ENCODE measurements around the gene RNF113B.

The RNF113B gene

DNA sequence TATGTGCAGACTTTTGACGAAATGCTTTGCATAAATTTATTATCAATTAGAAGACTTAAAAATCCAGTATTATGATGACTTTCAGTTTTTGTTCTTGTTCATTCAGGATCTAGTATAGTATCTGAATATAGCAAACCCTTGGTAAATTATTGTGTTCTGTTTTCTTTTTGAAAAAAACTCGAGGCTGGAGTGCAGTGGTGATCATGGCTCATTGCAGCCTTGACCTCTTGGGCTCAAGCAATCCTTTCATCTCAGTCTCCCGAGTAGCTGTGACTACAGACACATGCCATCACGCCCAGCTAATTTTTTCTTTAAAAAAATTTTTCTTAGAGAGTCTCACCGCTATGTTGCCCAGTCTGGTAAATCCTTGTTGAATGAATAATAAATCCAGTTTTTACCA is 29.5 kb downstream of the RNF113B start:
- H2BK15ac ChIP-seq (ENCODE audit: low read depth, poor library complexity, severe bottlenecking) = no peak overlapping the region
- H3K79me1 ChIP-seq (replicated peaks; ENCODE audit: low read length, poor library complexity, severe bottlenecking) = no peaks in the 10 kb centered on the region

DNA sequence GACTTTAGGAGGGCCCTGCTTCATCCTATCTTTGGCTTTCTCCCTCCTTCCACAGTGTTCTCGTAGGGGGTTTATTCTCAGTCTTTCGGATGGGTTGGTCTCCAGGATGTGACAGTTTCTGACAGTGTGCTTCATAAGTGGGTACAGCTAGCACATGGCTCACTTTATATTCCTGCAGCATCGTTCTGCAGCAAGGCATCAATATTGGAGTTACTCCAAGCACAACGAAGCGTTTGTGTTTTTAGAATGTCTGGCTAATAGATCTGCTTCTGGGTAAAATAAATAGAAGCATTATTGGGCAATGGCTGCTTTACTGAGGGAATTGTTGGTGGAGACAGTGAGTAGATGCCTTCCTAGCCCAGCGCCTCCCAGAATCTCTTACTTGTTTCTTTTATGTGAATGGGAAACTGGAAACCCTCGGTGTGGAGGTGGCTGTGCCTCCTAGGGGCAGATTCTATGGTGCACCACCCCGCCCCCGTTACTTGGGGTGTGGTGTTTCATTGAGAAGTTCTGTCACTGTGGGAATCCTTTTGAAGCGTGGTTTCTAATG is 32.2 kb downstream of the RNF113B start:
- WGBS = 7% methylated on average over 9 of the region's 10 CpGs
- Histone ChIP-seq H4K91ac (ENCODE audit: low read length) (no peak overlapping the region), H2AFZ (ENCODE audit: low read depth, low read length) (no peak overlapping the region), H3K4ac (ENCODE audit: low read depth in 1 of 2, low read length in 2 of 2) (no peak overlapping the region), H3K18ac (ENCODE audit: low read depth in 1 of 2, low read length in 2 of 2) (peak overlapping the region in 1 of 2 experiments; percentile 21), H3K4me2 (ENCODE audit: low read length, poor library complexity, severe bottlenecking) (peak overlapping the region; percentile 55), H3K79me1 (replicated peaks; ENCODE audit: low read length, poor library complexity, severe bottlenecking) (peaks cover 2% of the 10 kb centered on the region), H2BK120ac (ENCODE audit: low read depth, low read length) (no peak overlapping the region), H2AK5ac (ENCODE audit: low read length, severe bottlenecking) (no peak overlapping the region), H3K4me3 (ENCODE audit: insufficient read depth in 1 of 2, low read depth in 1 of 2, low read length in 2 of 2) (peak overlapping the region in 1 of 2 experiments; percentile 91), H3K9ac (ENCODE audit: low read length) (peak overlapping the region; percentile 91), H3K9me3 (ENCODE audit: control insufficient read depth, low read length) (no peaks in the 10 kb centered on the region), H2BK5ac (ENCODE audit: low read depth, low read length, poor library complexity, severe bottlenecking) (no peak overlapping the region), H3K4me1 (ENCODE audit: control insufficient read depth, insufficient read depth, low read depth, low read length) (peaks cover 18% of the 10 kb centered on the region), H3K14ac (ENCODE audit: low read length in 2 of 2) (no peak overlapping the region), H2BK12ac (ENCODE audit: low read length in 2 of 2) (no peak overlapping the region), H3K27ac (ENCODE audit: low read length, poor library complexity, severe bottlenecking) (no peak overlapping the region), H3K36me3 (ENCODE audit: control insufficient read depth in 1 of 2, insufficient read depth in 2 of 2, low read depth in 1 of 2, low read length in 2 of 2) (no peaks in the 10 kb centered on the region), H3K23ac (ENCODE audit: low read length in 2 of 2) (no peak overlapping the region), H2BK15ac (ENCODE audit: low read depth, poor library complexity, severe bottlenecking) (no peak overlapping the region), H3K27me3 (ENCODE audit: control insufficient read depth in 1 of 2, insufficient read depth in 1 of 2, low read length in 2 of 2) (no peaks in the 10 kb centered on the region), H4K8ac (ENCODE audit: low read length) (no peak overlapping the region)
- DNase-seq = peak; percentile 80

More for the DNA sequence above, 29.5 kb downstream of the RNF113B start:
- Histone ChIP-seq H3K4me1 (ENCODE audit: control insufficient read depth, insufficient read depth, low read depth, low read length) (peaks cover 9% of the 10 kb centered on the region), H3K14ac (ENCODE audit: low read length in 2 of 2) (no peak overlapping the region), H3K23ac (ENCODE audit: low read length in 2 of 2) (no peak overlapping the region), H4K8ac (ENCODE audit: low read length) (no peak overlapping the region), H3K36me3 (ENCODE audit: control insufficient read depth in 1 of 2, insufficient read depth in 2 of 2, low read depth in 1 of 2, low read length in 2 of 2) (no peaks in the 10 kb centered on the region), H2AK5ac (ENCODE audit: low read length, severe bottlenecking) (no peak overlapping the region), H3K9me3 (ENCODE audit: control insufficient read depth, low read length) (no peaks in the 10 kb centered on the region), H2BK120ac (ENCODE audit: low read depth, low read length) (no peak overlapping the region), H3K27me3 (ENCODE audit: control insufficient read depth in 1 of 2, insufficient read depth in 1 of 2, low read length in 2 of 2) (no peaks in the 10 kb centered on the region), H2BK12ac (ENCODE audit: low read length in 2 of 2) (no peak overlapping the region), H3K4ac (ENCODE audit: low read depth in 1 of 2, low read length in 2 of 2) (no peak overlapping the region), H4K91ac (ENCODE audit: low read length) (no peak overlapping the region), H2AFZ (ENCODE audit: low read depth, low read length) (no peak overlapping the region), H3K4me2 (ENCODE audit: low read length, poor library complexity, severe bottlenecking) (no peak overlapping the region), H2BK5ac (ENCODE audit: low read depth, low read length, poor library complexity, severe bottlenecking) (no peak overlapping the region), H3K9ac (ENCODE audit: low read length) (no peak overlapping the region), H3K4me3 (ENCODE audit: insufficient read depth in 1 of 2, low read depth in 1 of 2, low read length in 2 of 2) (no peak overlapping the region), H3K27ac (ENCODE audit: low read length, poor library complexity, severe bottlenecking) (no peak overlapping the region), H3K18ac (ENCODE audit: low read depth in 1 of 2, low read length in 2 of 2) (no peak overlapping the region)
- peak; percentile 46 for DNase-seq
- WGBS = 27% methylated on average over 3 of the region's 5 CpGs

DNA sequence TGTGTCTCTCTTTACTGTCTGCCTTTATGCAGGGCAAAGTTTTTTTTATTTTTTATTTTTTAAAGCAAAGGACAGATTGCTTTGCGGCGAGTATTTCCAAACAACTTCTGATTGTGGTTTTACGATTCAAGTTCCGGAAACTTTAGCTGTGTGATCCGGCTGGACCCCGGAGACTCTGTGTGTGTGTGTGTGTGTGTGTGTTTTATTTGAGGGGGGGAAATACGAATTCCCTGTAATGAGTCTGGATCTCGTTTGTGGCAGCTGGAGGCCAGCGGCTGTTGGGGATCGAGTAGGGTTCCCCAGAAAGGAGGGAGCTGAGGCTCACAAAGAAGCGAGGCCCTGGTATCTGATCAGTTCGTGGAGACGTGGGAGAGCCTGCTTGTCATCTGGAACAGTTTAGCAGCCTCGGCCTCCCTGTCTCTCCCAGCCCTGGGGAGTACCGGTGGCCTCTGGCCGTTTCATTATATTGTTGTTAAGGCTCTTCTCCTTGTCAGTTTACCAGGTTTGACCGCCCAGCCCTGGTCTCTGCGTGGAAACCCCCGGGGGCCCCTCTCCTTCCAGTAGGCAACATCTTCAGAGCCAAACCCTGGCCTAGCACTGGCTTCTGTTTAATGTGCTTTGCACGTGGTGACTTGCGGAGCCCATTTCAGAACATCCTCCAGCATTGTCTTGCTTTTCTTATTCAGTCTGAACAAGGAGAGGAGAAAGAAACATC is 32.9 kb downstream of the RNF113B start:
- Histone ChIP-seq H2BK15ac (ENCODE audit: low read depth, poor library complexity, severe bottlenecking) (no peak overlapping the region), H3K36me3 (ENCODE audit: control insufficient read depth in 1 of 2, insufficient read depth in 2 of 2, low read depth in 1 of 2, low read length in 2 of 2) (no peaks in the 10 kb centered on the region), H3K4me1 (ENCODE audit: control insufficient read depth, insufficient read depth, low read depth, low read length) (peaks cover 18% of the 10 kb centered on the region), H3K27ac (ENCODE audit: low read length, poor library complexity, severe bottlenecking) (no peak overlapping the region), H3K14ac (ENCODE audit: low read length in 2 of 2) (no peak overlapping the region), H3K23ac (ENCODE audit: low read length in 2 of 2) (no peak overlapping the region), H2AK5ac (ENCODE audit: low read length, severe bottlenecking) (no peak overlapping the region), H3K9ac (ENCODE audit: low read length) (peak overlapping the region; percentile 91), H3K4me3 (ENCODE audit: insufficient read depth in 1 of 2, low read depth in 1 of 2, low read length in 2 of 2) (peak overlapping the region; percentile 91 to 93), H3K9me3 (ENCODE audit: control insufficient read depth, low read length) (no peaks in the 10 kb centered on the region), H2AFZ (ENCODE audit: low read depth, low read length) (no peak overlapping the region), H2BK120ac (ENCODE audit: low read depth, low read length) (peak overlapping the region; percentile 98), H3K27me3 (ENCODE audit: control insufficient read depth in 1 of 2, insufficient read depth in 1 of 2, low read length in 2 of 2) (no peaks in the 10 kb centered on the region), H4K91ac (ENCODE audit: low read length) (no peak overlapping the region), H2BK12ac (ENCODE audit: low read length in 2 of 2) (no peak overlapping the region), H4K8ac (ENCODE audit: low read length) (peak overlapping the region; percentile 56), H3K4ac (ENCODE audit: low read depth in 1 of 2, low read length in 2 of 2) (peak overlapping the region; percentile 96), H3K79me1 (replicated peaks; ENCODE audit: low read length, poor library complexity, severe bottlenecking) (peaks cover 2% of the 10 kb centered on the region), H3K4me2 (ENCODE audit: low read length, poor library complexity, severe bottlenecking) (peak overlapping the region; percentile 55), H3K18ac (ENCODE audit: low read depth in 1 of 2, low read length in 2 of 2) (peak overlapping the region; percentile 93 to 98), H2BK5ac (ENCODE audit: low read depth, low read length, poor library complexity, severe bottlenecking) (no peak overlapping the region)
- peak; percentile 48 for DNase-seq
- under 1% methylated on average over 19 of the region's 21 CpGs for WGBS

DNA sequence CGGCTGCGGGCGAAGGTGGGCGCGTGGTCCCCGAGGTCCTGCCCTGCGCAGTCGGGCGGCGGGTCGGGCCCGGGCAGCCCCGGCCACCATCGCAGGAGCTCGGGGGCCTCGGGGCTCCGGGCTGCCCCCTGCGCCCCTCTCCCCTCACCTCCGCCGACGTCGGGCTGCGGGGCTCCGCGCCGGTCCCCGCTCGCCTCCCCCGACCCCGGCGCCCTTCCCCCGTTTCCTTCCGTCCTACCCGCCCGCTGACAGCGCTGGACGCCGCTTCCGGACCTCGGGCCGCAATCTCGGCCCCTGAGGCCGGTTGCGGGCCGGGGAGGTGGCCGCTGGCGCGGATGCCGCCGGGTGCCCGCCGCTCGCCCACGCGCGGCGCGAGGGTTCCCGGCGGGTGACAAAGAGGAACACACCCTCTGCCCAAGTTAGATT is 33.5 kb downstream of the RNF113B start:
- H3K4ac ChIP-seq (ENCODE audit: low read depth in 1 of 2, low read length in 2 of 2) = peak overlapping the region; percentile 96
- peak overlapping the region; percentile 45 for H2BK15ac ChIP-seq (ENCODE audit: low read depth, poor library complexity, severe bottlenecking)
- peak overlapping the region; percentile 55 for H3K4me2 ChIP-seq (ENCODE audit: low read length, poor library complexity, severe bottlenecking)
- H3K23ac ChIP-seq (ENCODE audit: low read length in 2 of 2) = peak overlapping the region in 1 of 2 experiments; percentile 97
- H3K4me1 ChIP-seq (ENCODE audit: control insufficient read depth, insufficient read depth, low read depth, low read length) = peaks cover 18% of the 10 kb centered on the region
- peak overlapping the region; percentile 93 to 98 for H3K18ac ChIP-seq (ENCODE audit: low read depth in 1 of 2, low read length in 2 of 2)
- H3K27ac ChIP-seq (ENCODE audit: low read length, poor library complexity, severe bottlenecking) = no peak overlapping the region
- peak overlapping the region; percentile 91 to 93 for H3K4me3 ChIP-seq (ENCODE audit: insufficient read depth in 1 of 2, low read depth in 1 of 2, low read length in 2 of 2)
- H2AFZ ChIP-seq (ENCODE audit: low read depth, low read length) = no peak overlapping the region
- H3K9me3 ChIP-seq (ENCODE audit: control insufficient read depth, low read length) = no peaks in the 10 kb centered on the region
- WGBS = under 1% methylated on average over 35 of the region's 60 CpGs
- H3K14ac ChIP-seq (ENCODE audit: low read length in 2 of 2) = peak overlapping the region in 1 of 2 experiments; percentile 75
- H2BK120ac ChIP-seq (ENCODE audit: low read depth, low read length) = peak overlapping the region; percentile 98
- no peaks in the 10 kb centered on the region for H3K36me3 ChIP-seq (ENCODE audit: control insufficient read depth in 1 of 2, insufficient read depth in 2 of 2, low read depth in 1 of 2, low read length in 2 of 2)
- peak overlapping the region; percentile 90 for H4K91ac ChIP-seq (ENCODE audit: low read length)
- peak overlapping the region; percentile 78 for H2BK5ac ChIP-seq (ENCODE audit: low read depth, low read length, poor library complexity, severe bottlenecking)
- H2AK5ac ChIP-seq (ENCODE audit: low read length, severe bottlenecking) = no peak overlapping the region
- peaks cover 2% of the 10 kb centered on the region for H3K79me1 ChIP-seq (replicated peaks; ENCODE audit: low read length, poor library complexity, severe bottlenecking)
- DNase-seq = no peak
- no peaks in the 10 kb centered on the region for H3K27me3 ChIP-seq (ENCODE audit: control insufficient read depth in 1 of 2, insufficient read depth in 1 of 2, low read length in 2 of 2)
- H3K9ac ChIP-seq (ENCODE audit: low read length) = peak overlapping the region; percentile 91
- peak overlapping the region in 1 of 2 experiments; percentile 42 for H2BK12ac ChIP-seq (ENCODE audit: low read length in 2 of 2)
- H4K8ac ChIP-seq (ENCODE audit: low read length) = peak overlapping the region; percentile 56
